Measurements from ENCODE around the gene R3HDM2.
"Not testable (repeated sequence)": the region's sequence is repeated elsewhere in the genome, so short reads cannot be mapped to it uniquely, and the experiment has no call there.

The R3HDM2 gene

DNA sequence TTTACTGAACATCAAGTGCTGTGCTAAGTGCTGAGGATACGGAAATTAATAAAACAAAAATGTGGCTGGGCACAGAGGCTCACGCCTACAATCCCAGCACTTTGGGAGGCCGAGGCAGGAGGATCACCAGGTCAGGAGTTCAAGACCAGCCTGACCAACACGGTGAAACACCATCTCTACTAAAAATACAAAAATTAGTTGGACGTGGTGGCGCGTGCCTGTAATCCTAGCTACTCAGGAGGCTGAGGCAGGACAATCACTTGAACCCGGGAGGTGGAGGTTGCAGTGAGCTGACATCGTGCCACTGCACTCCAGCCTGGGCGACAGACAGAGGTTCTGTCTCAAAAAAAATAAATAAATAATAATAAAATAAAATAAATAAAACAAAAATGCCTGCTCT lies 3.9 kb downstream of the R3HDM2 start:
- DNase-seq (ENCODE audit: low read depth in 2 of 2), result not testable (repeated sequence)

GRCh38 chr12:57420482-57420881 lies 10.4 kb downstream of the R3HDM2 start:
- DNase-seq (ENCODE audit: low read depth in 2 of 2), result no peak

DNA sequence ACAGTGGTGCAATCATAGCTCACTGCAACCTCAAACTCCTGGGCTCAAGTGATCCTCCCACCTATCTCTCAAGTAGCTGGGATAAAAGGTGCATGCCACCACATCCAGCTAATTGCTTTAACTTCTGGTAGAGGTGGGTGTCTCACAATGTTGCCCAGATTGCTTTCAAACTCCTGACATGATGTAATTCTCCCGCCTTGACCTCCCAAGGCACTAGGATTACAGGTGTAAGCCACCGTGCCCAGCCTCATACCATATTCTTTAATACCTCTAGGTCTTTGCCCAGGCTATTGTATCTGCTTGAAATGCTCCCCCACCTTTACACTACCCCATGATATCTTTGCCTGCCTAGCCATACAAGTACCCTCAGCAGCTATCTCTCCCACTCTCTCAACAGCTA lies 11.3 kb downstream of the R3HDM2 start:
- no peak for DNase-seq (ENCODE audit: low read depth in 2 of 2)

- DNase-seq (ENCODE audit: low read depth in 2 of 2), result no peak
These were observed 12.6 kb downstream of the R3HDM2 start for GRCh38 chr12:57418255-57418654.

- no peak for DNase-seq (ENCODE audit: low read depth in 2 of 2)
These were observed 14.5 kb downstream of the R3HDM2 start for GRCh38 chr12:57416039-57416996.

DNA sequence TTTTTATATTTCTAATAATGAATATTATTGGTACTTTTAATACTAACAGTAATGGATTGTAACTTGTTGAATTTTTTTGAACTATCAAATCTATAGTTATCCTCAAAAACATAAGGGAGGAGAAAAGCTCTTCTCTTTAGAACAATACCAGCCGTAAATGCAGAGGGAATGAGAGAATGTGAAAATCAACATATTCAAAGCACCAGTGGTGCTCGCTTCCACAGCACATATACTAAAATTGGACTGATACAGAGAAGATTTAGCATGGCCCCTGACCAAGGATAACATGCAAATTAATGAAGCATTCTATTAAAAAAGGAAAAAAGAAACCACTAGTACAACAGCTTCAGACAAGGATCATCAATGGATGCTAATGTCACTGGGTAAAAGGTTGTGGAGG lies 15.8 kb downstream of the R3HDM2 start:
- no peak for DNase-seq (ENCODE audit: low read depth in 2 of 2)

- not testable (repeated sequence) for DNase-seq (ENCODE audit: low read depth in 2 of 2)
These were observed 16.7 kb downstream of the R3HDM2 start for GRCh38 chr12:57414160-57414559.

DNA sequence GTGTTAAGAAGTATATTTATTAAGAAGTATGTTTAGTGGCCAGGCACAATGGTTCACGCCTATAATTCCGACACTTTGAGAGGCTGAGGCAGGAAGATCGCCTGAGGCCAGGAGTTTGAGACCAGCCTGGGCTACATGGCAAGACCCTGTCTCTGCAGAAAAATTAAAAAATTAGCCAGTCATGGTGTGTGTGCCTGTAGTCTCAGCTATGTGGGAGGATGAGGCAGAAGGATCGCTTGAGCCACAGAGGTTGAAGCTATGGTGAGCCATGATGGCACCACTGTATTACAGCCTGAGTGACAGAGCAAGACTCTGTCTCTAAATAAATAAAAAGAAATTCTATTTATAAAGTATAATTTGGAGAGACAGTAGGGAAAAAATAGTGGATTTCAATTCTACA lies 20.3 kb downstream of the R3HDM2 start:
- no peak for DNase-seq (ENCODE audit: low read depth in 2 of 2)

GRCh38 chr12:57404966-57405640 lies 25.7 kb downstream of the R3HDM2 start:
- no peak for DNase-seq (ENCODE audit: low read depth in 2 of 2)

- not testable (repeated sequence) for DNase-seq (ENCODE audit: low read depth in 2 of 2)
These were observed 28.7 kb downstream of the R3HDM2 start for GRCh38 chr12:57402156-57402555.

DNA sequence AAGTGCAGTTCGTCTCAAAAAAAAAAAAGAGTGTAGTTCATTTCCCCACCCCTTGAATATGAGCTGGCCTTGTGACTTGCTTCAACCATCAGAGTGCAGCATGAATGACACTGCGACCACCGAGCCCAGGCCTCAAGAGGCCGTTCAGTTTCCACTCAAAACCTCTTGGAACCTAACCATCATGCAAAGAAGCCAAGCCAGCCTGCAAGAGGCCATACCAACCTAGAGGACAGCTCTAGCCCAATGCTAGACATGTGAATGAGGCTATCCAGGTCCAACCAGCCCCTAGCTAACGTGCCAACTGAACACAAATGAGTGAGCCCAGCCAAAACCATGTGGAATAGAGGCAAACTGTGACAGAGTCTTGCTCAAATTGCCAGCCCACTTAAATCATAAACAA lies 29.7 kb downstream of the R3HDM2 start:
- DNase-seq (ENCODE audit: low read depth in 2 of 2), result no peak

DNA sequence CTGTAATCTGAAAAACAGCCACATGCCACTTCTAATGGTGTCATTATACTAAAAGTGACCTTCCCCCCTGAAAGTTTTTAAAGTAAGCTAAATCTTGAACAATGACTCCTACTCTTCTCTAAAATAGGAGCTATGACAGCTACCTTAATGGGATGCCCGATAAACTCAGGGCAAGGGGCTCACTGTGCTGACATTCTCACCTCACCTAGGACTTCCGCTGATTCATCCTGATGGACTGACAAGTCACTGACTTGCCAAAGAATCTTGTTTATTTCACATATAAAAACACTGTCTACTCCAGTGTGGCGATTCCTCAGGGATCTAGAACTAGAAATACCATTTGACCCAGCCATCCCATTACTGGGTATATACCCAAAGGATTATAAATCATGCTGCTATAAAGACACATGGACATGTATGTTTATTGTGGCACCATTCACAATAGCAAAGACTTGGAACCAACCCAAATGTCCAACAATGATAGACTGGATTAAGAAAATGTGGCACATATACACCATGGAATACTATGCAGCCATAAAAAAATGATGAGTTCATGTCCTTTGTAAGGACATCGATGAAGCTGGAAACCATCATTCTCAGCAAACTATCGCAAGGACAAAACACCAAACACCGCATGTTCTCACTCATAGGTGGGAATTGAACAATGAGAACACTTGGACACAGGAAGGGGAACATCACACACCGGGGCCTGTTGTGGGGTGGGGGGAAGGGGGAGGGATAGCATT lies 31.0 kb downstream of the R3HDM2 start:
- DNase-seq (ENCODE audit: low read depth in 2 of 2), result not testable (repeated sequence)

GRCh38 chr12:57397441-57397840 lies 33.4 kb downstream of the R3HDM2 start:
- DNase-seq (ENCODE audit: low read depth in 2 of 2), result no peak

DNA sequence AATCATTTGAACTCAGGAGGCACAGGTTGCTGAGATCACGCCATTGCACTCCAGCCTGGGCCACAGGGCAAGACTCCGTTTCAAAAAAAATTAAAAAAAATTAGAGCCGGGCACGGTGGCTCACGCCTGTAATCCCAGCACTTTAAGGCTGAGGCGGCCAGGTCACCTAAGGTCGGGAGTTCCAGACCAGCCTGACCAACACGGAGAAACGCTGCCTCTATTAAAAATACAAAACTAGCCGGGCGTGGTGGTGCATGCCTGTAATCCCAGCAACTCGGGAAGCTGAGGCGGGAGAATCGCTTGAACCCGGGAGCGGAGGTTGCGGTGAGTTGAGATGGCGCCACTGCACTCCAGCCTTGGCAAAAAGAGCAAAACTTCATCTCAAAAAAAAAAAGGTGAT lies 35.7 kb downstream of the R3HDM2 start:
- DNase-seq (ENCODE audit: low read depth in 2 of 2), result no peak

DNA sequence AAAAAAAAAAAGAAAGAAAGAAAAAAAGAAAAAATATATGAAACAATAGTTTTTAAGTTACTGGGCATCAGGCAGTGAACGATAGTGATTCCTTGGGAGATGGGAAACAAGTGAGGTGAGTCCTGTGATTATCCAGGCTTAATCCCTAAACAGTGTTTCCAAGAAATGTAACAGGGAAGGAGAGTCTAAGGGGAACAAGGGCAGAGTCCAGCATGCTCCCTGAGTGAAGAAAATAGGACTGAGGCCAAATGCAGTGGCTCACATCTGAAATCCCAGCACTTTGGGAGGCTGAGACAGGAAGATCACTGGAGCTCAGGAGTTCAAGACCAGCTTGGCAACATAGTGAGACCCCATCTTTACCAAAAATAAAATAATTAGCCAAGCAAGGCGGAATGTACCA lies 40.7 kb downstream of the R3HDM2 start:
- DNase-seq (ENCODE audit: low read depth in 2 of 2), result no peak

- no peak for DNase-seq (ENCODE audit: low read depth in 2 of 2)
These were observed 41.8 kb downstream of the R3HDM2 start for GRCh38 chr12:57389033-57389432.

- no peak for DNase-seq (ENCODE audit: low read depth in 2 of 2)
These were observed 42.4 kb downstream of the R3HDM2 start for GRCh38 chr12:57388425-57388824.

- no peak for DNase-seq (ENCODE audit: low read depth in 2 of 2)
These were observed 44.6 kb downstream of the R3HDM2 start for GRCh38 chr12:57386187-57386720.

GRCh38 chr12:57385586-57385985 lies 45.3 kb downstream of the R3HDM2 start:
- DNase-seq (ENCODE audit: low read depth in 2 of 2), result no peak

DNA sequence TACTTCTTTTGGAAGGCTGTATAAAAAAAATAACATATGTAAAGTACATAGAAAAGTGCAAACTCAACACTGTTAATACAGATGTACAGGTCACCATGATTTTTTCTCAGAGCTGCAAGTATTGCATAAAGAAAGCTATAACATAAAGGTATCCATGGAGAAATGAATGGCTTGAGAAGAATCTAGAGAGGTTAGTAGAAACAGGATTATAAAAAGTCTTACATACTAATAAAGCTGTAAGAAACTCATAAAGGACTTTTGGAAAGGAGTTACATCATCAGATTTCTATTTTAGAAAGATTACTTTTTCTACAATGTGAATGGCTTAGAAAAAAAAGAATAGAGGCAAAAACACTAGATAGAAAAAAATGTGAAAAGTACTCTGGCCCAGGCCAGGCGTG lies 46.4 kb downstream of the R3HDM2 start:
- DNase-seq (ENCODE audit: low read depth in 2 of 2), result no peak

GRCh38 chr12:57381693-57382220 lies 49.1 kb downstream of the R3HDM2 start:
- DNase-seq (ENCODE audit: low read depth in 2 of 2), result no peak

DNA sequence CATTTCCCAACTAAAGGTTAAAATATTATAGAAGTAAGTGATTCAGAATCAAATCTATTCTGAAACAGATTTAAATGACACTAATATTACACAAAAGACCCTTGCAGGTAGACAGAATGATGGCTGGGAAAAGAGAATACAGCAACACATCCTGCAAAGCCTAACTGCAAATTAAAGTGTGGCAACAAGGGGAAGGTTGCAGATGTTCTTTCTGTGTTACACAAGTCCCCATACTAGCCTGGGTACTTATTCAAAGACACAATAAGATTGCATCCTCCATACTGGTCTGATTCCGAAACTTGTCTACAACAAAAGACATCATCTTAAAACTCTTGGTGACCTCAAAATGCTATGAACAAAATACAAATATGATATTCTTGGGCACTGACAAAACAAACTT lies 50.5 kb downstream of the R3HDM2 start:
- no peak for DNase-seq (ENCODE audit: low read depth in 2 of 2)

Data from stimulated activated CD8-positive, alpha-beta memory T cell treated with anti-CD3 and anti-CD28 coated beads, Interleukin-15, amount 100 ng/mL, for 4 hours (primary cell).